Lower lobe of right lung (tissue), 2 donors: ENCODE measurements around the gene ITIH6. TPM values are rescaled to one million over a fixed set of nuclear protein-coding genes. Genes with fewer than 3 reads are reported as not detected.

Experiments
- ATAC-seq, 2 donors: fragments of 200-7000 bp; cut with Tn5 transposase; one replicate each; pipeline ENCODE4 v1.9.1; 2020 to 2022; ENCODE audit warnings: mild to moderate bottlenecking in 2 of 2, moderate library complexity in 2 of 2
- DNase-seq: peaks from one replicate; pipeline ENCODE4 v3.0.0-alpha.2; 2020
- H3K27ac ChIP-seq: fragments of 200-600 bp; one replicate; pipeline ENCODE4 v1.8.0; 2022
- H3K27me3 ChIP-seq: fragments of 200-600 bp; one replicate; pipeline ENCODE4 v1.8.0; 2022; ENCODE audit warnings: low read depth
- H3K36me3 ChIP-seq: fragments of 200-600 bp; one replicate; pipeline ENCODE4 v1.8.0; 2022; ENCODE audit warnings: mild to moderate bottlenecking
- H3K4me1 ChIP-seq: fragments of 200-600 bp; one replicate; pipeline ENCODE4 v1.8.0; 2022
- H3K4me3 ChIP-seq: fragments of 200-600 bp; one replicate; pipeline ENCODE4 v1.8.0; 2022; ENCODE audit warnings: mild to moderate bottlenecking
- H3K9me3 ChIP-seq: fragments of 200-600 bp; one replicate; pipeline ENCODE4 v1.8.0; 2022
- intact Hi-C: fragments of 100-400 bp; cut with DNase I; formaldehyde crosslinking; loops from one replicate; pipeline ENCODE4 v1.11.0; 2022
- total RNA-seq: library from RNA; stranded (reverse); fragmentation: NEBNext Ultra II Directional; extraction: Animal tissue kit (Norgen Biotek cat#: 25700); gene quantifications from one replicate; pipeline ENCODE4 v1.2.1, GENCODE V29; 2021
- TF ChIP-seq, protein P1 (sequence below): fragments of 200-600 bp; IDR thresholded peaks from one replicate; pipeline ENCODE4 v1.8.0; 2022; ENCODE audit warnings: antibody characterized with exemption, mild to moderate bottlenecking
- donor health status: DM: no; HTN: yes; CAD: no; lungs with severe emphysema.

The ITIH6 gene
- total RNA-seq, 1 donor from 2014 or later = not detected

DNA sequence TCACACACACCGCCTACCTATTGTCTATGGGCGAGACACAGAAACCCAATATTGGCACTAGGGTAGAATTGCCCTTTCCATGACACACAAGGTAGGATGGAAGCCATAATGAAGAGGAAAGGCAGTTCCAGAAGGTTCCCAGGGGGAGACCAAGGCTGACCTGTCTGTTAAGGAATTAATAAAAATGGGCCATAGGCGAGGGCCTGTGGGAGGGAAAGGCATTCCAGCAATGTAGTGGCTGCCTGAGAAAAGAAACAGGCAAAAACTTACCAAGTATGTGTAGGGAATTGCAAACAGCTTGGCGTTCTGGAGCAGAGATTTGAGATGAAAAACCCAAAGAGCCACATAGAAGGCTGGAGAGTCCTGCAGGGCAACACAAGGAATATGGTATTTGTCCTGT is 28.5 kb upstream of the ITIH6 start:
- Histone ChIP-seq H3K27me3 (no peaks in the 10 kb centered on the region), H3K4me3 (no peak overlapping the region), H3K36me3 (no peaks in the 10 kb centered on the region), H3K9me3 (no peaks in the 10 kb centered on the region), H3K27ac (no peak overlapping the region), H3K4me1 (no peaks in the 10 kb centered on the region)
- DNase-seq (no peak), ATAC-seq (no peak)
- intact Hi-C loops = no loop called here
- TF ChIP-seq, protein P1, sequence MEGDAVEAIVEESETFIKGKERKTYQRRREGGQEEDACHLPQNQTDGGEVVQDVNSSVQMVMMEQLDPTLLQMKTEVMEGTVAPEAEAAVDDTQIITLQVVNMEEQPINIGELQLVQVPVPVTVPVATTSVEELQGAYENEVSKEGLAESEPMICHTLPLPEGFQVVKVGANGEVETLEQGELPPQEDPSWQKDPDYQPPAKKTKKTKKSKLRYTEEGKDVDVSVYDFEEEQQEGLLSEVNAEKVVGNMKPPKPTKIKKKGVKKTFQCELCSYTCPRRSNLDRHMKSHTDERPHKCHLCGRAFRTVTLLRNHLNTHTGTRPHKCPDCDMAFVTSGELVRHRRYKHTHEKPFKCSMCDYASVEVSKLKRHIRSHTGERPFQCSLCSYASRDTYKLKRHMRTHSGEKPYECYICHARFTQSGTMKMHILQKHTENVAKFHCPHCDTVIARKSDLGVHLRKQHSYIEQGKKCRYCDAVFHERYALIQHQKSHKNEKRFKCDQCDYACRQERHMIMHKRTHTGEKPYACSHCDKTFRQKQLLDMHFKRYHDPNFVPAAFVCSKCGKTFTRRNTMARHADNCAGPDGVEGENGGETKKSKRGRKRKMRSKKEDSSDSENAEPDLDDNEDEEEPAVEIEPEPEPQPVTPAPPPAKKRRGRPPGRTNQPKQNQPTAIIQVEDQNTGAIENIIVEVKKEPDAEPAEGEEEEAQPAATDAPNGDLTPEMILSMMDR = no peak

DNA sequence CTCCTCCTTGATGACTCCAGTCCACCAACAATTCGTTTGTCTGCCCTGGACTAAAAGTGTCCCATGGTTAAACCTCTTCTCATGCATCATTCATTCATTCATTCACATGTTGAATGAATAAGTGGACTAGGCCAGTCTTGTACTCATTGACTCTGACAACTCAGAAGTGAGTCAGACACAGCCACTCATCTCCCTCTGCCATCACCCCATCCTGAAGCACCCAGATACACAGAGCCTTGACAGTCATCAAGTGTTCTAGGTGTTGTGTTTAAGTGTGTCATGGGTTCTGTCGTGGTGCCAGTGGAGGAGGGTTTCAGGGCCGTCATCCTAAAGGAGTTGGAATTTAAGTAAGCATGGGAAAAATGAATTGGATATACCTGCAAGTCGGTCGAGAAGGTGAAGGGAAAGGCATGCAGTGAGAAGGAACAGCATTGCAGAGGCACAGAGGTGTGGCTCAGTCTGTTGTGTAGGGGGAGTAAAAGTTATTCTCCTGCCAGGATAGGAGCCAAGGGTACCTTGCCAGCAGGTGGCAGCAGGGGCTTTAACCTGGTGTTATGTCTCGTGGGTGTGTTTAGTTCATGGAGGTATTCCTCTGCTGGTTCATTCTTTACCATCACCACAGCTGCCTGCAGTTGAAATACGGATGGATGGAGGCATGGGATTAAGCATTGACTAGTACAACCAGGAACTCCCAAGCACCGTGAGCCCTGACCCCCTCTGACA is 27.8 kb upstream of the ITIH6 start:
- Histone ChIP-seq H3K36me3 (no peaks in the 10 kb centered on the region), H3K27me3 (no peaks in the 10 kb centered on the region), H3K9me3 (no peaks in the 10 kb centered on the region), H3K4me3 (no peak overlapping the region), H3K4me1 (no peaks in the 10 kb centered on the region), H3K27ac (no peak overlapping the region)
- no peak for ATAC-seq
- DNase-seq = no peak
- TF ChIP-seq, protein P1 = no peak
- intact Hi-C loops = no loop called here

DNA sequence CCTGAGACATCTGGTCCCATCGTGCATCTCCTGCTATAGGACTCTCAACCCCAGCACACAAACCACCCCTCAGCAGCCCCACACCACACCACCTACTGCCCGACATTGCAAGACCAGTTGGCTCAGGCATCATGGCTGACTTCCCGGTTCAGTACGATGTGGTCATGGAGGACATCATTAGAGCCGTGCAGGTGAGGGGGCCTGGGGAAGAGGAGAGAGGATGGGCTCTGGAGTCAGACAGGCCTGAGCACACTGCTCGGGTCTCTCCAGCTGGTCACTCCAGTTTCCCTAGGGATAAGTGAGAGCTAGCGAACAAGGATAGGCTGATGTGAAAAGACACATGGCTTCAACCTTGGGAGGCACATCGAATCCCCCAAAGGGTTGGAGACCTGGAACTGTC is 26.7 kb upstream of the ITIH6 start:
- no peaks in the 10 kb centered on the region for H3K9me3 ChIP-seq
- H3K27me3 ChIP-seq = no peaks in the 10 kb centered on the region
- no peak for ATAC-seq
- no peak overlapping the region for H3K4me3 ChIP-seq
- no peak for DNase-seq
- intact Hi-C loops = no loop called here
- no peak overlapping the region for H3K27ac ChIP-seq
- TF ChIP-seq, protein P1 = no peak
- H3K4me1 ChIP-seq = no peaks in the 10 kb centered on the region
- no peaks in the 10 kb centered on the region for H3K36me3 ChIP-seq

DNA sequence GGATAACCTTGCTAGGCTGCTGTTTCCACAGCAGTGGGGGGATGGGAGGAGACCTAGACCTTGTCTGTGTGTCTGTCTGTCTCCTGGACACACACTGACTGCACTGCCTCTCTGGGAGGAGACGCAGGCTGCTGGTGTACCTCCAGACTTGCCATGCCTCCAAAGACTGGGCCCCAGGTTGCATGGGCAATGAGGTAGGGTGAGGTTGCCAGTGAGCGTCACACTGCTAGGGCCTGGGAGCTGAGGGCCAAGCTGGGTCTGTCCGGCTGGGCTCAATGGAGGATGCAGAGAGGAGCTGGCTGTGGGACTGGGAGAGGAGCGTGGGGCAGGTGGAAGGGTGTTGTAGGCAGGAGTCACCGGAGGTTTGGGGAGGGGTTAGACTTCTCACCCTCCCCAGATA is 26.1 kb upstream of the ITIH6 start:
- Histone ChIP-seq H3K36me3 (no peaks in the 10 kb centered on the region), H3K4me1 (no peaks in the 10 kb centered on the region), H3K9me3 (no peaks in the 10 kb centered on the region), H3K27ac (no peak overlapping the region), H3K4me3 (no peak overlapping the region), H3K27me3 (no peaks in the 10 kb centered on the region)
- TF ChIP-seq, protein P1 = no peak
- intact Hi-C loops = no loop called here
- DNase-seq = no peak
- ATAC-seq = no peak

DNA sequence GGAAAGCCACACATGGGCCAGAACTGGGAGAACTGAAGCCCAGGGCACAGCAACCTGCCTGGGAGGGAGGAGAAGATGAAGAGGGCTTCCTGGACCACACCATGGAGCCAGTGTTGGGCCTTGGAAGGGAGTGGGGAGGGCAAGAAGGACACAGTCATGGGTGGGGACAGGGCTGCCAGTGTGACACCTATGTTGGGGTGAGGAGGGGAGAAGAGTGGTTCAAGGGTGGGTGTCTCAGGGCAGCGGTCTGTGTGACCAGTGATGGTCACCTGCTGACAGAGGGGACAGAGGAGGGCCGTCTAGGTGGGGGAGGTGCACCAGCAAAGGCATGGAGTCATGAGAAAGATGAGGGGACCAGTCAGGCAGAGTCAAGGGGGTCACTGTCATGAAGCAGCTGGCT is 23.3 kb upstream of the ITIH6 start:
- Histone ChIP-seq H3K27ac (no peak overlapping the region), H3K36me3 (no peaks in the 10 kb centered on the region), H3K9me3 (no peaks in the 10 kb centered on the region), H3K4me3 (no peak overlapping the region), H3K4me1 (no peaks in the 10 kb centered on the region), H3K27me3 (no peaks in the 10 kb centered on the region)
- intact Hi-C loops = no loop called here
- TF ChIP-seq, protein P1 = no peak
- ATAC-seq = no peak
- no peak for DNase-seq
